K562 (cell line): ENCODE results near the gene QSOX2. TPM values are rescaled to one million over a fixed set of nuclear protein-coding genes. Genes with fewer than 3 reads are reported as not detected.
A peak's percentile ranks its signal among the peaks of the same experiment; 100 is the strongest.

Experiments
- BRCA1 ChIP-seq, 2 experiments: fragments of 450-650 bp in 1 of 2; sonication (generic) in 1 of 2; formaldehyde crosslinking in 1 of 2; IDR thresholded peaks; 2 replicates each; pipeline versions ENCODE4 v1.5.0 to v1.6.1; 2017 to 2020; ENCODE audit warnings: mild to moderate bottlenecking in 1 of 2, missing genetic modification reagents in 1 of 2
- CC2D1A ChIP-seq: fragments of 450-650 bp; IDR thresholded peaks from 2 replicates; pipeline ENCODE4 v1.6.1; 2017; ENCODE audit warnings: mild to moderate bottlenecking
- CEBPB ChIP-seq: fragments of 450-650 bp; IDR thresholded peaks from 2 replicates; pipeline ENCODE4 v1.6.1; 2016; ENCODE audit warnings: missing genetic modification characterization, missing compliant biosample characterization
- DNMT1 ChIP-seq: fragments of 450-650 bp; IDR thresholded peaks from 2 replicates; pipeline ENCODE4 v1.6.1; 2016; ENCODE audit warnings: antibody characterized with exemption, mild to moderate bottlenecking
- ELF4 ChIP-seq: fragments of 450-650 bp; formaldehyde crosslinking; IDR thresholded peaks from 2 replicates; pipeline ENCODE4 v1.4.0; 2022; ENCODE audit warnings: missing genetic modification characterization
- FOXK2 ChIP-seq, 2 experiments: fragments of 450-650 bp; IDR thresholded peaks in 1 of 2; conservative IDR thresholded peaks in 1 of 2; 2 replicates each; pipeline ENCODE4 v1.6.1; 2016; ENCODE audit warnings: low read depth in 2 of 2, mild to moderate bottlenecking in 1 of 2
- GABPA ChIP-seq: fragments of 200-800 bp; sonication (Bioruptor generic); conservative IDR thresholded peaks from 2 replicates; pipeline ENCODE4 v1.6.1; 2016; ENCODE audit warnings: low read depth, missing genetic modification characterization, missing compliant biosample characterization
- GATAD2A ChIP-seq: fragments of 450-650 bp; IDR thresholded peaks from 2 replicates; pipeline ENCODE4 v1.6.1; 2017
- HOXB6 ChIP-seq: fragments of 250-450 bp; sonication (Bioruptor Pico); IDR thresholded peaks from 2 replicates; pipeline ENCODE4 v1.5.1; 2022; ENCODE audit warnings: mild to moderate bottlenecking, borderline replicate concordance
- MAZ ChIP-seq, 2 experiments: fragments of 450-650 bp in 1 of 2; sonication (generic) in 1 of 2; formaldehyde crosslinking; IDR thresholded peaks in 1 of 2; conservative IDR thresholded peaks in 1 of 2; 2 replicates each; pipeline versions ENCODE4 v1.4.0 to v1.5.0; 2020; ENCODE audit warnings: mild to moderate bottlenecking in 1 of 2, missing genetic modification reagents in 1 of 2
- NFIC ChIP-seq: fragments of 450-650 bp; IDR thresholded peaks from 2 replicates; pipeline ENCODE4 v1.6.1; 2017; ENCODE audit warnings: mild to moderate bottlenecking, inconsistent platforms
- SIX5 ChIP-seq, 2 experiments: IDR thresholded peaks; 2 replicates each; pipeline ENCODE4 v1.6.1; 2011; ENCODE audit warnings: low read length in 2 of 2, borderline replicate concordance in 1 of 2, low read depth in 1 of 2, mild to moderate bottlenecking in 1 of 2, moderate library complexity in 1 of 2; ENCODE audit not compliant: insufficient read depth in 1 of 2
- TCF7L2 ChIP-seq: fragments of 150-350 bp; IDR thresholded peaks from 2 replicates; pipeline ENCODE4 v1.6.1; 2016; ENCODE audit warnings: low read depth, mild to moderate bottlenecking, low read length, moderate library complexity
- ZBED1 ChIP-seq: IDR thresholded peaks from 2 replicates; pipeline ENCODE4 v1.6.1; 2014
- ZNF253 ChIP-seq: fragments of 250-450 bp; sonication (Bioruptor Pico); conservative IDR thresholded peaks from 2 replicates; pipeline ENCODE4 v1.6.1; 2021; ENCODE audit warnings: mild to moderate bottlenecking
- ZNF444 ChIP-seq: fragments of 250-450 bp; sonication (Bioruptor Pico); IDR thresholded peaks from 2 replicates; pipeline ENCODE4 v1.4.0; 2020; ENCODE audit warnings: mild to moderate bottlenecking, moderate library complexity
- ZNF589 ChIP-seq: fragments of 200-800 bp; sonication (Bioruptor generic); IDR thresholded peaks from 2 replicates; pipeline ENCODE4 v1.6.1; 2016; ENCODE audit warnings: low read depth, missing genetic modification characterization, missing compliant biosample characterization
- ZNF695 ChIP-seq: fragments of 450-650 bp; formaldehyde crosslinking; IDR thresholded peaks from 2 replicates; pipeline ENCODE4 v1.4.0; 2020; ENCODE audit warnings: mild to moderate bottlenecking, moderate library complexity
- polyA plus RNA-seq, 8 experiments: library from polyadenylated mRNA; depleted of rRNA in 4 of 8; stranded (reverse) in 5 of 8; unstranded in 3 of 8; fragments of >200 nt; fragmentation: Nextera tagmentation in 2 of 8; fragmentation: Illumina TruSeq in 1 of 8; extraction: Ambion mirVana in 2 of 8; extraction: Trizol in 1 of 8; gene quantifications; 2 replicates each; pipeline versions ENCODE4 v1.2.1 to v1.2.3, GENCODE V29; 2011 to 2014; ENCODE audit warnings: inconsistent platforms in 1 of 8, missing spikeins in 1 of 8
- total RNA-seq, 7 experiments: library from RNA; depleted of rRNA in 6 of 7; stranded (reverse); fragments of >200 nt in 6 of 7; fragmentation: Illumina TruSeq in 2 of 7; extraction: Trizol in 2 of 7; gene quantifications; 2 replicates each; pipeline versions ENCODE4 v1.2.1 to v1.2.3, GENCODE V29; 2011 to 2021; ENCODE audit warnings: low replicate concordance in 1 of 7
- TF ChIP-seq, protein P1 (sequence below), 3 experiments: IDR thresholded peaks in 2 of 3; conservative IDR thresholded peaks in 1 of 3; 2 replicates each; pipeline ENCODE4 v1.5.1; 2011 to 2012; ENCODE audit warnings: low read length in 3 of 3, mild to moderate bottlenecking in 3 of 3, control low read depth in 2 of 3, improper control_type of control experiment in 1 of 3, inconsistent platforms in 1 of 3, low read depth in 1 of 3, mixed read lengths in 1 of 3, moderate library complexity in 1 of 3; ENCODE audit not compliant: insufficient read depth in 2 of 3
- TF ChIP-seq, protein P2 (sequence below): fragments of 250-450 bp; sonication (Bioruptor Pico); IDR thresholded peaks from 2 replicates; pipeline ENCODE4 v1.9.0; 2021; ENCODE audit warnings: mild to moderate bottlenecking, inconsistent platforms
- TF ChIP-seq, protein P3 (sequence below), 2 experiments: fragments of 200-800 bp in 1 of 2; sonication (Bioruptor generic) in 1 of 2; sonication (generic) in 1 of 2; formaldehyde crosslinking in 1 of 2; IDR thresholded peaks in 1 of 2; conservative IDR thresholded peaks in 1 of 2; 2 replicates each; pipeline versions ENCODE4 v1.5.0 to v1.6.1; 2016 to 2020; ENCODE audit warnings: missing compliant biosample characterization in 1 of 2, missing genetic modification characterization in 1 of 2, missing genetic modification reagents in 1 of 2
- TF ChIP-seq, protein P4 (sequence below): sonication (generic); formaldehyde crosslinking; IDR thresholded peaks from 2 replicates; pipeline ENCODE4 v1.9.0; 2022; ENCODE audit warnings: mild to moderate bottlenecking, missing genetic modification reagents

QSOX2 gene
- total and polyA plus RNA-seq, 9 of the 15 experiments (the other 6 are each of a cell fraction or from before 2014, with no cell fraction given): 0.51 to 23.7 (median 12.7) TPM

DNA sequence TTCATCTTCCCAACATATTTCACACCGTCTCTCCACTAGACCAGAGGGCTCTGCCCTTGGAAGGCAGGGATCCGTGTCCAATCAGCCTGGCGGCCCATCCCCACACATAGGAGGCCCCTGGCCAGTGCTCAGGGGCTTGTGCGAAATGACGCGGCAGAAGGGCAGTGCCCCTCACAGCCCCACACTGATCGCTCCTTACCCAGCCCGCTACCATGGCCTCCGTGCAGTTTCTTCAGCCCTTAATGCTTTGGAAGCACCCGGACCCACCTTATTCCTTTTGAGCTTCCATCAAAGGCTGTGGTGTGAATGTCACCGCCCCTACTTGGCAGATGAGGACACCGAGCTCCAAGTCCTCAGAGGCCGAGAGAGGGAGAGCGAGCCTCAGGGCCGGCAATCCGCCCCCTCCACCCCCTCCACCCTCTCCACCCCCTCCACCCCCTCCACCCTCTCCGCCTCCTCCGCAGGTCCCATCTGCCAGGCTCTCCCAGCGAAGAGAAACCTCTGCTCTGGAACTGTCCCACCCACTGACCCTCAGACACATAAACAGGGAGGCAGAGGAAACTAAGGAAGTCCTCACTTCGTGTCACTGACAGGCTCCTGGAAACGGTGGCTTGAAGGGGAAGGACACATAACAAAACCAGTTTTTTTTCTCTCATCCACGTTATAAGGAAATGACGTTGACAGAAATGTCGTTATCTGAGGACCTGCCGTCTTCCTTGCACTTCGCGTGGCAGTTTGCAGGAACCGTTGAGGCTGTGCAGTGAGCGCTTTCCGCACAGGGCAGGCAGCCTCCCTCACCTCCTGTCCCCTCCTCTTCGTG, 13.9 kb downstream of the QSOX2 start (continued):
- 0 out of 2 replicates have a peak, but pooled peaks have one; percentile 14 for TF ChIP-seq CEBPB
- no peak for TF ChIP-seq DNMT1
- no peak for TF ChIP-seq FOXK2 (conservative IDR thresholded peaks at IDR 0.05 in 1 of 2, IDR thresholded peaks at IDR 0.05 in 1 of 2; ENCODE audit: low read depth in 2 of 2)
- no peak for TF ChIP-seq SIX5 (IDR thresholded peaks at IDR 0.05; ENCODE audit: borderline replicate concordance in 1 of 2, insufficient read depth in 1 of 2, low read depth in 1 of 2, low read length in 2 of 2)
- peak; percentile 70 for TF ChIP-seq GABPA
- TF ChIP-seq, protein P1, sequence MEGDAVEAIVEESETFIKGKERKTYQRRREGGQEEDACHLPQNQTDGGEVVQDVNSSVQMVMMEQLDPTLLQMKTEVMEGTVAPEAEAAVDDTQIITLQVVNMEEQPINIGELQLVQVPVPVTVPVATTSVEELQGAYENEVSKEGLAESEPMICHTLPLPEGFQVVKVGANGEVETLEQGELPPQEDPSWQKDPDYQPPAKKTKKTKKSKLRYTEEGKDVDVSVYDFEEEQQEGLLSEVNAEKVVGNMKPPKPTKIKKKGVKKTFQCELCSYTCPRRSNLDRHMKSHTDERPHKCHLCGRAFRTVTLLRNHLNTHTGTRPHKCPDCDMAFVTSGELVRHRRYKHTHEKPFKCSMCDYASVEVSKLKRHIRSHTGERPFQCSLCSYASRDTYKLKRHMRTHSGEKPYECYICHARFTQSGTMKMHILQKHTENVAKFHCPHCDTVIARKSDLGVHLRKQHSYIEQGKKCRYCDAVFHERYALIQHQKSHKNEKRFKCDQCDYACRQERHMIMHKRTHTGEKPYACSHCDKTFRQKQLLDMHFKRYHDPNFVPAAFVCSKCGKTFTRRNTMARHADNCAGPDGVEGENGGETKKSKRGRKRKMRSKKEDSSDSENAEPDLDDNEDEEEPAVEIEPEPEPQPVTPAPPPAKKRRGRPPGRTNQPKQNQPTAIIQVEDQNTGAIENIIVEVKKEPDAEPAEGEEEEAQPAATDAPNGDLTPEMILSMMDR (IDR thresholded peaks at IDR 0.05 in 2 of 3, conservative IDR thresholded peaks at IDR 0.05 in 1 of 3; ENCODE audit: insufficient read depth in 2 of 3, low read depth in 1 of 3, low read length in 3 of 3): no peak
- no peak for TF ChIP-seq CC2D1A
- TF ChIP-seq ZNF695 (CRISPR knock-in tag): no peak
- no peak for TF ChIP-seq MAZ (CRISPR knock-in tag; conservative IDR thresholded peaks at IDR 0.05 in 1 of 2, IDR thresholded peaks at IDR 0.05 in 1 of 2)
- no peak for TF ChIP-seq TCF7L2
- TF ChIP-seq GATAD2A: no peak
- TF ChIP-seq HOXB6 (CRISPR knock-in tag): no peak
- TF ChIP-seq ZBED1: no peak
- TF ChIP-seq ELF4 (CRISPR knock-in tag): no peak
- no peak for TF ChIP-seq ZNF444 (CRISPR knock-in tag)
- TF ChIP-seq ZNF253 (CRISPR knock-in tag): no peak
- TF ChIP-seq, protein P2, sequence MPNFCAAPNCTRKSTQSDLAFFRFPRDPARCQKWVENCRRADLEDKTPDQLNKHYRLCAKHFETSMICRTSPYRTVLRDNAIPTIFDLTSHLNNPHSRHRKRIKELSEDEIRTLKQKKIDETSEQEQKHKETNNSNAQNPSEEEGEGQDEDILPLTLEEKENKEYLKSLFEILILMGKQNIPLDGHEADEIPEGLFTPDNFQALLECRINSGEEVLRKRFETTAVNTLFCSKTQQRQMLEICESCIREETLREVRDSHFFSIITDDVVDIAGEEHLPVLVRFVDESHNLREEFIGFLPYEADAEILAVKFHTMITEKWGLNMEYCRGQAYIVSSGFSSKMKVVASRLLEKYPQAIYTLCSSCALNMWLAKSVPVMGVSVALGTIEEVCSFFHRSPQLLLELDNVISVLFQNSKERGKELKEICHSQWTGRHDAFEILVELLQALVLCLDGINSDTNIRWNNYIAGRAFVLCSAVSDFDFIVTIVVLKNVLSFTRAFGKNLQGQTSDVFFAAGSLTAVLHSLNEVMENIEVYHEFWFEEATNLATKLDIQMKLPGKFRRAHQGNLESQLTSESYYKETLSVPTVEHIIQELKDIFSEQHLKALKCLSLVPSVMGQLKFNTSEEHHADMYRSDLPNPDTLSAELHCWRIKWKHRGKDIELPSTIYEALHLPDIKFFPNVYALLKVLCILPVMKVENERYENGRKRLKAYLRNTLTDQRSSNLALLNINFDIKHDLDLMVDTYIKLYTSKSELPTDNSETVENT (CRISPR knock-in tag): no peak
- TF ChIP-seq, protein P3, sequence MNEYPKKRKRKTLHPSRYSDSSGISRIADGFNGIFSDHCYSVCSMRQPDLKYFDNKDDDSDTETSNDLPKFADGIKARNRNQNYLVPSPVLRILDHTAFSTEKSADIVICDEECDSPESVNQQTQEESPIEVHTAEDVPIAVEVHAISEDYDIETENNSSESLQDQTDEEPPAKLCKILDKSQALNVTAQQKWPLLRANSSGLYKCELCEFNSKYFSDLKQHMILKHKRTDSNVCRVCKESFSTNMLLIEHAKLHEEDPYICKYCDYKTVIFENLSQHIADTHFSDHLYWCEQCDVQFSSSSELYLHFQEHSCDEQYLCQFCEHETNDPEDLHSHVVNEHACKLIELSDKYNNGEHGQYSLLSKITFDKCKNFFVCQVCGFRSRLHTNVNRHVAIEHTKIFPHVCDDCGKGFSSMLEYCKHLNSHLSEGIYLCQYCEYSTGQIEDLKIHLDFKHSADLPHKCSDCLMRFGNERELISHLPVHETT (CRISPR knock-in tag; conservative IDR thresholded peaks at IDR 0.05 in 1 of 2, IDR thresholded peaks at IDR 0.05 in 1 of 2): 0 out of 4 replicates have a peak, but pooled peaks of 1 of the 2 experiments have one; percentile 37
- TF ChIP-seq, protein P4, sequence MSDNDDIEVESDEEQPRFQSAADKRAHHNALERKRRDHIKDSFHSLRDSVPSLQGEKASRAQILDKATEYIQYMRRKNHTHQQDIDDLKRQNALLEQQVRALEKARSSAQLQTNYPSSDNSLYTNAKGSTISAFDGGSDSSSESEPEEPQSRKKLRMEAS (CRISPR knock-in tag): peak; percentile 32; the same call in 1 of the 2 replicates
- no peak for TF ChIP-seq BRCA1 (IDR thresholded peaks at IDR 0.05)
- no peak for TF ChIP-seq BRCA1 (CRISPR knock-in tag; IDR thresholded peaks at IDR 0.05)
- peak; percentile 78; the same call in 1 of the 2 replicates for TF ChIP-seq ZNF589 (CRISPR knock-in tag)
- no peak for TF ChIP-seq NFIC
